ENCODE measurements around the gene EIF1B. TPM values are rescaled to one million over a fixed set of nuclear protein-coding genes. Genes with fewer than 3 reads are reported as not detected.

Gene EIF1B
- total and polyA plus RNA-seq, 2 of the 13 experiments (the other 11 are each of a cell fraction or from before 2014, with no cell fraction given): 12.7 to 29.1 TPM

DNA sequence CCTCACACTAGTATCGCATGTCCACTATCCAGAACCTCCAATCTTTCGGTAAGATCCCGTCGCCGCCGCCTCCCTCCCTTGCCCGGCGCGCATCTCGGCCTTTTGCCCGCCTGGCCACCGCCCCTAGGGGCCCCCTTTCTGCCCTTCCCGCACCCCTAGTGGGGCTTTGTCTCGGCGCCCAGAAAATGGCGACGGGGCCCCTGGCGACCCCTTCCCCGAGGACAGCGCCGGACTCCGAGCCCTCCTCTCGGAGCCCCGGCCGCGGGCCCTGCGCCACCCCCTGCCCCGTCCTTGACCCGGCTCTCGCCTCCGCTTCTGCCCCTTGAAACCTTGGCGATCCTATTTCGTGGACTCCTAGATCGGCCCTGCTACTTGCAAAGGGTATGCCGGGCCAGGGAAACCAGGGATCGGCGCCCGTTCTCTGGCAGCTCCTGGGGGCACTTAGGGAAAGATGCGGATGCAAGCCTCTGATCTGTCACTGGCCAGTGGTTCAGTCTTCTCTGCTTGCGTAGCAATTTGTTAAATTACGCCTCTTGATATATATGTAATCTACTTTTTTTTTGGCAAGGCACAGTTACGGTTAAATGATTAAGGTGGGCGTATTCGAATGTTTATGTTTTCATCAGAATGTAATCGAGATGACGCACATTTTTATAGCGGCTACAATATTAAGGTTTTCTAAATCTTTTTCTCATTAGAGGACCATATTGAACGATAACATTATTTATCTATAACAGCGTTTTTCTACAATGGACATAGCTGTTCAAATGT lies 603 bp downstream of the EIF1B start (continued):
- TF ChIP-seq, protein P1, sequence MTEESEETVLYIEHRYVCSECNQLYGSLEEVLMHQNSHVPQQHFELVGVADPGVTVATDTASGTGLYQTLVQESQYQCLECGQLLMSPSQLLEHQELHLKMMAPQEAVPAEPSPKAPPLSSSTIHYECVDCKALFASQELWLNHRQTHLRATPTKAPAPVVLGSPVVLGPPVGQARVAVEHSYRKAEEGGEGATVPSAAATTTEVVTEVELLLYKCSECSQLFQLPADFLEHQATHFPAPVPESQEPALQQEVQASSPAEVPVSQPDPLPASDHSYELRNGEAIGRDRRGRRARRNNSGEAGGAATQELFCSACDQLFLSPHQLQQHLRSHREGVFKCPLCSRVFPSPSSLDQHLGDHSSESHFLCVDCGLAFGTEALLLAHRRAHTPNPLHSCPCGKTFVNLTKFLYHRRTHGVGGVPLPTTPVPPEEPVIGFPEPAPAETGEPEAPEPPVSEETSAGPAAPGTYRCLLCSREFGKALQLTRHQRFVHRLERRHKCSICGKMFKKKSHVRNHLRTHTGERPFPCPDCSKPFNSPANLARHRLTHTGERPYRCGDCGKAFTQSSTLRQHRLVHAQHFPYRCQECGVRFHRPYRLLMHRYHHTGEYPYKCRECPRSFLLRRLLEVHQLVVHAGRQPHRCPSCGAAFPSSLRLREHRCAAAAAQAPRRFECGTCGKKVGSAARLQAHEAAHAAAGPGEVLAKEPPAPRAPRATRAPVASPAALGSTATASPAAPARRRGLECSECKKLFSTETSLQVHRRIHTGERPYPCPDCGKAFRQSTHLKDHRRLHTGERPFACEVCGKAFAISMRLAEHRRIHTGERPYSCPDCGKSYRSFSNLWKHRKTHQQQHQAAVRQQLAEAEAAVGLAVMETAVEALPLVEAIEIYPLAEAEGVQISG (CRISPR knock-in tag; IDR thresholded peaks at IDR 0.05): no peak
- TF ChIP-seq, protein P2, sequence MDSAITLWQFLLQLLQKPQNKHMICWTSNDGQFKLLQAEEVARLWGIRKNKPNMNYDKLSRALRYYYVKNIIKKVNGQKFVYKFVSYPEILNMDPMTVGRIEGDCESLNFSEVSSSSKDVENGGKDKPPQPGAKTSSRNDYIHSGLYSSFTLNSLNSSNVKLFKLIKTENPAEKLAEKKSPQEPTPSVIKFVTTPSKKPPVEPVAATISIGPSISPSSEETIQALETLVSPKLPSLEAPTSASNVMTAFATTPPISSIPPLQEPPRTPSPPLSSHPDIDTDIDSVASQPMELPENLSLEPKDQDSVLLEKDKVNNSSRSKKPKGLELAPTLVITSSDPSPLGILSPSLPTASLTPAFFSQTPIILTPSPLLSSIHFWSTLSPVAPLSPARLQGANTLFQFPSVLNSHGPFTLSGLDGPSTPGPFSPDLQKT (CRISPR knock-in tag; IDR thresholded peaks at IDR 0.05; ENCODE audit: borderline replicate concordance): no peak
- TF ChIP-seq ZNF773 (CRISPR knock-in tag; IDR thresholded peaks at IDR 0.05; ENCODE audit: borderline replicate concordance) (no peak), ZNF367 (CRISPR knock-in tag; IDR thresholded peaks at IDR 0.05; ENCODE audit: borderline replicate concordance) (no peak), HOXD1 (CRISPR knock-in tag; IDR thresholded peaks at IDR 0.05) (no peak), DR1 (CRISPR knock-in tag; IDR thresholded peaks at IDR 0.05) (no peak), U2AF2 (IDR thresholded peaks at IDR 0.05; ENCODE audit: low read depth, low read length) (no peak), ZNF672 (CRISPR knock-in tag; IDR thresholded peaks at IDR 0.05) (no peak), ZNF878 (CRISPR knock-in tag; IDR thresholded peaks at IDR 0.05) (no peak), ZNF816 (CRISPR knock-in tag; IDR thresholded peaks at IDR 0.05; ENCODE audit: borderline replicate concordance) (no peak), TRIM24 (CRISPR knock-in tag; IDR thresholded peaks at IDR 0.05) (no peak), FOXM1 (CRISPR knock-in tag; IDR thresholded peaks at IDR 0.05) (no peak), ZNF12 (CRISPR knock-in tag; IDR thresholded peaks at IDR 0.05) (no peak), ATRX (CRISPR knock-in tag; IDR thresholded peaks at IDR 0.05; ENCODE audit: borderline replicate concordance) (no peak)
- TF ChIP-seq, protein P3, sequence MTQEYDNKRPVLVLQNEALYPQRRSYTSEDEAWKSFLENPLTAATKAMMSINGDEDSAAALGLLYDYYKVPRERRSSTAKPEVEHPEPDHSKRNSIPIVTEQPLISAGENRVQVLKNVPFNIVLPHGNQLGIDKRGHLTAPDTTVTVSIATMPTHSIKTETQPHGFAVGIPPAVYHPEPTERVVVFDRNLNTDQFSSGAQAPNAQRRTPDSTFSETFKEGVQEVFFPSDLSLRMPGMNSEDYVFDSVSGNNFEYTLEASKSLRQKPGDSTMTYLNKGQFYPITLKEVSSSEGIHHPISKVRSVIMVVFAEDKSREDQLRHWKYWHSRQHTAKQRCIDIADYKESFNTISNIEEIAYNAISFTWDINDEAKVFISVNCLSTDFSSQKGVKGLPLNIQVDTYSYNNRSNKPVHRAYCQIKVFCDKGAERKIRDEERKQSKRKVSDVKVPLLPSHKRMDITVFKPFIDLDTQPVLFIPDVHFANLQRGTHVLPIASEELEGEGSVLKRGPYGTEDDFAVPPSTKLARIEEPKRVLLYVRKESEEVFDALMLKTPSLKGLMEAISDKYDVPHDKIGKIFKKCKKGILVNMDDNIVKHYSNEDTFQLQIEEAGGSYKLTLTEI (CRISPR knock-in tag; conservative IDR thresholded peaks at IDR 0.05): no peak
- TF ChIP-seq, protein P4, sequence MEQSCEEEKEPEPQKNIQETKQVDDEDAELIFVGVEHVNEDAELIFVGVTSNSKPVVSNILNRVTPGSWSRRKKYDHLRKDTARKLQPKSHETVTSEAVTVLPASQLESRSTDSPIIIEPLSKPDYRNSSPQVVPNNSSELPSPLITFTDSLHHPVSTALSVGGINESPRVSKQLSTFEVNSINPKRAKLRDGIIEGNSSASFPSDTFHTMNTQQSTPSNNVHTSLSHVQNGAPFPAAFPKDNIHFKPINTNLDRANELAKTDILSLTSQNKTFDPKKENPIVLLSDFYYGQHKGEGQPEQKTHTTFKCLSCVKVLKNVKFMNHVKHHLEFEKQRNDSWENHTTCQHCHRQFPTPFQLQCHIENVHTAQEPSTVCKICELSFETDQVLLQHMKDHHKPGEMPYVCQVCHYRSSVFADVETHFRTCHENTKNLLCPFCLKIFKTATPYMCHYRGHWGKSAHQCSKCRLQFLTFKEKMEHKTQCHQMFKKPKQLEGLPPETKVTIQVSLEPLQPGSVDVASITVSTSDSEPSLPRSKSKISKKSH (CRISPR knock-in tag; IDR thresholded peaks at IDR 0.05; ENCODE audit: borderline replicate concordance): no peak
- TF ChIP-seq, protein P5, sequence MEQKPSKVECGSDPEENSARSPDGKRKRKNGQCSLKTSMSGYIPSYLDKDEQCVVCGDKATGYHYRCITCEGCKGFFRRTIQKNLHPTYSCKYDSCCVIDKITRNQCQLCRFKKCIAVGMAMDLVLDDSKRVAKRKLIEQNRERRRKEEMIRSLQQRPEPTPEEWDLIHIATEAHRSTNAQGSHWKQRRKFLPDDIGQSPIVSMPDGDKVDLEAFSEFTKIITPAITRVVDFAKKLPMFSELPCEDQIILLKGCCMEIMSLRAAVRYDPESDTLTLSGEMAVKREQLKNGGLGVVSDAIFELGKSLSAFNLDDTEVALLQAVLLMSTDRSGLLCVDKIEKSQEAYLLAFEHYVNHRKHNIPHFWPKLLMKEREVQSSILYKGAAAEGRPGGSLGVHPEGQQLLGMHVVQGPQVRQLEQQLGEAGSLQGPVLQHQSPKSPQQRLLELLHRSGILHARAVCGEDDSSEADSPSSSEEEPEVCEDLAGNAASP (CRISPR knock-in tag; IDR thresholded peaks at IDR 0.05; ENCODE audit: borderline replicate concordance): peak; percentile 65
- TF ChIP-seq, protein P6, sequence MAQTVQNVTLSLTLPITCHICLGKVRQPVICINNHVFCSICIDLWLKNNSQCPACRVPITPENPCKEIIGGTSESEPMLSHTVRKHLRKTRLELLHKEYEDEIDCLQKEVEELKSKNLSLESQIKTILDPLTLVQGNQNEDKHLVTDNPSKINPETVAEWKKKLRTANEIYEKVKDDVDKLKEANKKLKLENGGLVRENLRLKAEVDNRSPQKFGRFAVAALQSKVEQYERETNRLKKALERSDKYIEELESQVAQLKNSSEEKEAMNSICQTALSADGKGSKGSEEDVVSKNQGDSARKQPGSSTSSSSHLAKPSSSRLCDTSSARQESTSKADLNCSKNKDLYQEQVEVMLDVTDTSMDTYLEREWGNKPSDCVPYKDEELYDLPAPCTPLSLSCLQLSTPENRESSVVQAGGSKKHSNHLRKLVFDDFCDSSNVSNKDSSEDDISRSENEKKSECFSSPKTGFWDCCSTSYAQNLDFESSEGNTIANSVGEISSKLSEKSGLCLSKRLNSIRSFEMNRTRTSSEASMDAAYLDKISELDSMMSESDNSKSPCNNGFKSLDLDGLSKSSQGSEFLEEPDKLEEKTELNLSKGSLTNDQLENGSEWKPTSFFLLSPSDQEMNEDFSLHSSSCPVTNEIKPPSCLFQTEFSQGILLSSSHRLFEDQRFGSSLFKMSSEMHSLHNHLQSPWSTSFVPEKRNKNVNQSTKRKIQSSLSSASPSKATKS (CRISPR knock-in tag; IDR thresholded peaks at IDR 0.05): peak; percentile 12; the same call in 1 of the 2 replicates

All from HepG2 (cell line).